ENCODE data around the gene BYSL.

The BYSL gene

DNA sequence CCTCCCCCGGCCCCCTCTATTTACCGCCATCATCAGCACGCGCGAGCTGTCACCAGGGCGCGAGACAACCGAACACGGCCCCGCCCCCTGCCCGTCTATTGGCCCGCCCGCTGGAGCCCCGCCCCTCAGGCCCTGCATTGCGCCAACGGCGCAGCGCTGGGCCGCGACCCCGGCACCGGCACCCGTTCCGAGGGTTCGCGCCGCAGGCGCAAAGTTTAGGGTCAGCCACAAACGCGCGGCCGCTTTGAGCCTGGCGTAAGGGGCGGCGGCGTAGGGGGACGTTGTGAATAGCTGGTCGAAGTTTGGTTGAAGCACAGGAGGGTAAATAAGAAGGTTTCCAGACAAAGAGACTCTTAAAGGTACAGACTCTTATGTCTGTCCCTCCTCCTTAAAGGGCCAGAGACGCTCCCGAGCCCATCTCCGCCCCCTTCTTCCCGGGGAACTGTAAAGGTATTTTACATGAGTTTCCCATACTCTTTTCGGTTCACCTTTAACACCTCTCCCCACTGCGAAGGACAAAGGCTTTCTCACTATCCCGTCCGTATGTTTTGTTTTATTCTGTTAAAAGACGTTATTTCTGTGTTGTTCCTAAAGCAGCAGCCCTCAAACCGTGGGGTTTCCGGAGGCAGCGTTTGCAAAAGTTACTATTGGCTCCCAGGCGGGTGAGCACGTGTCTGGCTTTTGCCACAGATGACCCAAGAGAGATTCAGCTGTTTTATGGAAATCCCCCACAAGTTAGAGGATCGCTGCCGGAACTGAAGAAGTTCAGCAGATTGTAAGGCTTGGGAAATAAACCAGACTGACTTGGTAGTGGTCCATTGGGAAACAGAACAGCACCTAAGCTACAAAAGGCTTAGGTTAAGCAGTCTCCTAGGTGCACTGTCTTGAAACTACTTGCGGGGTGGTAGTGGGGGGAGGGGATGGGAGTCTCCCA, 25.7 kb upstream of the BYSL start, which contains the start of gene USP49:
TSS of gene USP49 (minus strand) at position 76 of the 934 bp plus-strand sequence. CDS start 88,392 bp downstream, outside the sequence.
- no peak within 1 kb of the TSS for H3K27ac Mint-ChIP-seq
- no peak within 1 kb of the TSS for H3K4me3 Mint-ChIP-seq
- H3K27me3 Mint-ChIP-seq, result no peaks in the 10 kb centered on the region
- H3K9me3 Mint-ChIP-seq, result no peaks in the 10 kb centered on the region
- H3K4me1 Mint-ChIP-seq, result peaks cover 8% of the 10 kb centered on the region
- H3K36me3 Mint-ChIP-seq, result no peaks in the 10 kb centered on the region
- DNase-seq (ENCODE audit: low spot score in 2 of 2) (peak; percentile 83 to 88), ATAC-seq (ENCODE audit: low read depth) (peak; percentile 90)

DNA sequence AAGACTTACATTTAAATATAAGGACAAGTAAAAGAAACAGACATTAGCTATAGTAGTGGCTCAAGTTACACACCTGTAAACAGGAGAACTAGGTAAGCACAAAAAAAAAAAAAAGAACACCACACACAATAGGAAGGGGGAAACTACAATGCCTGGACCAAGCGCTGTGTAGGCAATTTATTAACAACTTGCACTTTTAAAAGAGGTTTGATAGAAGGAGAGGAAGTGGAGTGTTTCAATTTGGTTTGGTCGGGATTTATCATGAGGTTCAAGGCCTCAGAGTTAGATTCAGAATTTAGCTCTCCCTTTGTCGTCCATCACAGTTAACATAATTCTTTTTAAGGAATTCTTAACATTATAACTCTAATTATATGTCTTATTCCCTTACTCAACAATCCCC, 25.0 kb upstream of the BYSL start:
- Mint-ChIP-seq H3K4me3 (no peak overlapping the region), H3K36me3 (no peaks in the 10 kb centered on the region), H3K4me1 (peaks cover 8% of the 10 kb centered on the region), H3K9me3 (no peaks in the 10 kb centered on the region), H3K27ac (no peak overlapping the region), H3K27me3 (no peaks in the 10 kb centered on the region)
- DNase-seq (ENCODE audit: low spot score in 2 of 2) (no peak), ATAC-seq (ENCODE audit: low read depth) (no peak)

DNA sequence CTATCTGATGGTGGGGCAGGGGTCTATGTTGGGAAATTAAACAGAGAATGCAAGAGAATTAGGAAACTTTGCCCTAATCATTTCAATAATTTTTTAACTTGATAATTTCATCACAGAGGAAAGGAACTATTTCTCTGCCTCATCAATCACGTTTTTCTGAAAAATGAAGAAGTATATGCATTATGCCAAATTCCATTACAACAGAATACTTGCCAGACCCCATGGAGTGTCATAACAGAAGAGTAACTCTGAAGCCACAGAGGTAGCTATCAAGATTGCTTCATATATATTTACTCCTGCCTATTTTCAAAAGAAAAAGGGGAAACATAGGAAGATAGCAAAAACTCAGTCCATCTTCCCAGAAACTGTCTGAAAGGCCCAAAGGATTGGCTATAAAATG, 20.4 kb upstream of the BYSL start:
- DNase-seq (ENCODE audit: low spot score in 2 of 2), result no peak
- ATAC-seq (ENCODE audit: low read depth), result no peak
- H3K27me3 Mint-ChIP-seq, result no peaks in the 10 kb centered on the region
- H3K9me3 Mint-ChIP-seq, result no peaks in the 10 kb centered on the region
- peaks cover 5% of the 10 kb centered on the region for H3K4me1 Mint-ChIP-seq
- H3K4me3 Mint-ChIP-seq, result no peak overlapping the region
- peaks cover 11% of the 10 kb centered on the region for H3K36me3 Mint-ChIP-seq
- H3K27ac Mint-ChIP-seq, result peak overlapping the region; percentile 41

DNA sequence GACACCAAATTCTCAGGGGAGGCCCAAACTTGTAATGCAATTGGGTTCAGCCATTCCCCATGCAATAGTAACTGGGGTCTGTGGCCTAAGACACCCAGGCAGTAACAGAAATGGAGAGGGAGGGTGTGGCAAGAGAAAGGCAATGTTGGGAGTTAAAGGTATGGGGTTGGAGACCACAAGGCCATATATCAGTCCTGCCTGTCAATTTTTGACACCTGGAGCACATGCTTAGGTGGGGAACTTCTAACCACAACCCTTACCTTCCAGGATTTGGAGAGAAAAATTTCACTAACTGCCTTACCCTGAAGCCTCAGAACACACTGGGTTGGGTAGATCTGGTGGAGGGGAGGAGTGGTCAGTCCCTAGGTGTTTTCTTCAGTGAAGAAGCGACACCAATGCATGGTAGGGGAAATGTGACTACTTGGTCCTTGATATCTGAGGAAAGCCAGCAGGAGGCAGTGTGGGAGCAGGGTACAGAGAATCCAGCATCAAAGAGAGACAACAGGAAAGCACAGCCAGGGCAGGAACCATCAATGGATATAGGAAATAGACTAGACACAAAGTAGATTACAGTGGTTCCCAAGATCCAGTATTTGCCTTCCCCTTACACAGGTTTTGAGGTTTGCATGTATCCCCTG, 19.3 kb upstream of the BYSL start:
- Mint-ChIP-seq H3K27ac (no peak overlapping the region), H3K4me3 (no peak overlapping the region), H3K36me3 (peaks cover 14% of the 10 kb centered on the region), H3K27me3 (no peaks in the 10 kb centered on the region), H3K4me1 (no peaks in the 10 kb centered on the region), H3K9me3 (no peaks in the 10 kb centered on the region)
- DNase-seq (ENCODE audit: low spot score in 2 of 2) (no peak), ATAC-seq (ENCODE audit: low read depth) (peak; percentile 38)

DNA sequence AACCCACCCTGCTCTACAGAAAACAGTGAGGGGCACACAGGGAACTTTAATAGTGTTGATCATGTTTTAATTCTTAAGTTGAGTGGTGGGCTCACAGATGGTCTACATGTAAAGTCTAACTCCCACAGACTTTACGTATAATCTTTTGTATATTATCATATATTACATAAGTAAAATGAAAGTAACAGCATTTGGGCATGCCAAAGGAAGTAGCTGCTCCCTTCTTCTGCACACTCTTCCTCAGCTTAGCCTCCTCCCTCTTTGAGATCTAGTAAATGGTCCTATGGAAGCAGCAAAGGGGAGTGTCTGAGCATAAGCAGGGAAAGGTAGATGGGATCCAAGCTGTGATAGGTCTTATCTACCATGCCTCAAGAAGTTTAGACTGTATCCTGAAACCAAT, 11.6 kb upstream of the BYSL start:
- Mint-ChIP-seq H3K27me3 (no peaks in the 10 kb centered on the region), H3K4me1 (peaks cover 3% of the 10 kb centered on the region), H3K9me3 (no peaks in the 10 kb centered on the region), H3K4me3 (no peak overlapping the region), H3K27ac (peak overlapping the region; percentile 45), H3K36me3 (peaks cover 29% of the 10 kb centered on the region)
- no peak for ATAC-seq (ENCODE audit: low read depth)
- DNase-seq (ENCODE audit: low spot score in 2 of 2), result no peak

DNA sequence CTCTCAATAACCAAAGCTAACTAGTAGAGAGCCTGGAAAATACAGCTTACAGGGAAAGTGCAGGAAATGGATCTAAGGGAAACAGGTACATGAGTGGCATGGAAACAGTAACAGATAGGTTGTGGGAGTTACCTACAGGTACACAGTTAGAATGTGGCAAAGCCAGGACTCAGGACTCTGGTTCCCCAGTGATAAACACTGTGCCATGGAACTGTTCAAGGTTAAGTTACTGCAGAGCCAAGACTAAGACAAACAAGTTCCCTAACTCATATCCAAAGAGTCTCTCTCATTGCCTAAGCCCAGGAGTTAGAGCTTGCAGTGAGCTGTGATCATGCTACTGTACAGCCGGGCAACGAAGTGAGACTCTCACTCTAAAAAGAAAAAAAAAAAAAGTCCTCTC, 7.0 kb upstream of the BYSL start:
- H3K36me3 Mint-ChIP-seq, result peaks cover 13% of the 10 kb centered on the region
- ATAC-seq (ENCODE audit: low read depth) (no peak), DNase-seq (ENCODE audit: low spot score in 2 of 2) (no peak)
- H3K9me3 Mint-ChIP-seq, result no peaks in the 10 kb centered on the region
- H3K4me3 Mint-ChIP-seq, result no peak overlapping the region
- H3K4me1 Mint-ChIP-seq, result peaks cover 5% of the 10 kb centered on the region
- no peak overlapping the region for H3K27ac Mint-ChIP-seq
- no peaks in the 10 kb centered on the region for H3K27me3 Mint-ChIP-seq

DNA sequence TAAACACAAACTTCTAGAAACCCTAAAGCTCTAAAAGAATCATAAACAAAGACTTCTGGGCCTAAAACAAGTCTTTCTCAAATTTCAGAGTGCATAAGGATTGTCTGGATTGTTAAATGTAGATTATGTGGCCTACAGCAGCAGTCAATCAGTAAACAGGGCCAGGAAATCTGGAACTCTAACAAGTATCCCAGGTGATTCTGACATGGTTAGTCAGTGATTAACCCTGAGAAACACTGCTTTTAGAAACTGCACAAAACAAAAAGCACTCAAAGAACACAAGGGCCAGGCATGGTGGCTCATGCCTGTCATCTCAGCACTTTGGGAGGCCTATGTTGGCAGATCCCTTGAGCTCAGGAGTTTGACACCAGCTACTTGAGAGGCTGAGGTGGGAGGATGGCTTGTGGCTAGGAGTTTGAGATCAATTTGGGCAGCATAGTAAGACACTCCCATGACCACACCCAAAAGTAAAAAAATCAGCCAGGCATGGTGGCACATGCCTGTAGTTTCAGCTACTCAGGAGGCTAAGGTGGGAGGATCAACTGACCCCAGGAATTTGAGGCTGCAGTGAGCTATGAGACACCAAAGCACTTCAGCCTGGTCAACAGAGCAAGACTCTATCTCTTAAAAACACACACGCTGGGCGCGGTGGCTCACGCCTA, 6.3 kb upstream of the BYSL start:
- Mint-ChIP-seq H3K9me3 (no peaks in the 10 kb centered on the region), H3K27me3 (no peaks in the 10 kb centered on the region), H3K27ac (no peak overlapping the region), H3K4me1 (peaks cover 8% of the 10 kb centered on the region), H3K4me3 (no peak overlapping the region), H3K36me3 (peaks cover 13% of the 10 kb centered on the region)
- no peak for ATAC-seq (ENCODE audit: low read depth)
- DNase-seq (ENCODE audit: low spot score in 2 of 2), result no peak

DNA sequence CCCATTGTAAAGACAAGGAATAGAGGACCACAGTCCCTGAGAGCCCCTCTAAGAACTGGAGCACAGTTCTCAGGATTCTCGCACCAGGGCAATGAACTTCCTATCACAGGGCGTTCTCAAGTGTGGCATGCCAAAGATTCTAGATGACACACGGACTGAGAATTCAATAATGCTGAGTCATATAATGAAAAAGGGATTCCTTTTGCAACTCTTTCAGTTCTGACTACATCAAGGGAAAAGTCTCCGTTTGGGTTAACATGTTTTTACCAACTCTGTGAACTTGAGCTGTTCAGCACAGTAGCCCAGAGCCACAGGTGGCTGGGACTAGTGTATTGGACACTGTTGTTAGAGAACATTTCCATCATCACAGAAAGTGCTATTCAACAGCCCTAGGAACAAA, 3.8 kb upstream of the BYSL start:
- H3K9me3 Mint-ChIP-seq, result no peaks in the 10 kb centered on the region
- H3K4me1 Mint-ChIP-seq, result peaks cover 19% of the 10 kb centered on the region
- no peak overlapping the region for H3K4me3 Mint-ChIP-seq
- H3K27ac Mint-ChIP-seq, result no peak overlapping the region
- H3K36me3 Mint-ChIP-seq, result peaks cover 11% of the 10 kb centered on the region
- no peak for DNase-seq (ENCODE audit: low spot score in 2 of 2)
- no peaks in the 10 kb centered on the region for H3K27me3 Mint-ChIP-seq
- ATAC-seq (ENCODE audit: low read depth), result no peak

DNA sequence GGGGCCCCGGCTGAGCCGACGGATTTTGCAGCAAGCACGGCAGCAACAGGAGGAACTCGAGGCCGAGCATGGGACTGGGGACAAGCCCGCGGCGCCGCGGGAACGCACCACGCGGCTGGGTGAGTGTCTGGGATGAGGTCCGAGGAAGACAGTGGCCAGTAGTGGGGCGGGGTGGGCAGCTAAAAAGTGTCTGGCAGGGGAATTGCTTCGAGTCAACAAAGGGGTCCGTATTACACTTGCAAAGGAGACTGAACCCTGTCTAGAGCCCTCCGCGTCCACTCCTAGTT, 356 bp downstream of the BYSL start:
- no peak for ATAC-seq (ENCODE audit: low read depth)
- Mint-ChIP-seq H3K4me3 (peak overlapping the region; percentile 100), H3K27me3 (no peaks in the 10 kb centered on the region), H3K9me3 (no peaks in the 10 kb centered on the region), H3K4me1 (peaks cover 36% of the 10 kb centered on the region), H3K27ac (peak overlapping the region; percentile 99), H3K36me3 (peaks cover 5% of the 10 kb centered on the region)
- DNase-seq (ENCODE audit: low spot score in 2 of 2), result no peak

DNA sequence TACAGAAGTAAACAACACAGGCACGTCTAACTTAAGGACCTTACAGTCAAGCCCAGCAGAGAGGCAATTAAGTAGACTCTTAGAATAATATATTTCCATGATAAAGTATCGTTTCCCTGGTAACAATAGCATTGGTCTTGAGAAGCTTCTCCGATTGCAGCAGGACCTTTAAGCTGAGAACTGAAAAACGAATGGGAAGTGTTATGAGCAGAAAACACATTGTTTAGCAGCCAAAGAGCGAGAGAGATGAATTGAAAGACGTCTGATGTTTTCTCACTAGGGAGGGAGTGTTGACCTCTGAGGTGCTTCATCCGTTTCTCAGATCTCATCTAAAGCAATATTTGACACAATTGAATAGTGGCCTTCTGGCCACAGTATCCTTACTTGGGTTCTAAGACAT, 855 bp downstream of the BYSL start:
- Mint-ChIP-seq H3K27me3 (no peaks in the 10 kb centered on the region), H3K4me3 (peak overlapping the region; percentile 100), H3K36me3 (peaks cover 5% of the 10 kb centered on the region), H3K9me3 (no peaks in the 10 kb centered on the region), H3K27ac (peak overlapping the region; percentile 99), H3K4me1 (peaks cover 36% of the 10 kb centered on the region)
- DNase-seq (ENCODE audit: low spot score in 2 of 2), result no peak
- ATAC-seq (ENCODE audit: low read depth), result no peak

DNA sequence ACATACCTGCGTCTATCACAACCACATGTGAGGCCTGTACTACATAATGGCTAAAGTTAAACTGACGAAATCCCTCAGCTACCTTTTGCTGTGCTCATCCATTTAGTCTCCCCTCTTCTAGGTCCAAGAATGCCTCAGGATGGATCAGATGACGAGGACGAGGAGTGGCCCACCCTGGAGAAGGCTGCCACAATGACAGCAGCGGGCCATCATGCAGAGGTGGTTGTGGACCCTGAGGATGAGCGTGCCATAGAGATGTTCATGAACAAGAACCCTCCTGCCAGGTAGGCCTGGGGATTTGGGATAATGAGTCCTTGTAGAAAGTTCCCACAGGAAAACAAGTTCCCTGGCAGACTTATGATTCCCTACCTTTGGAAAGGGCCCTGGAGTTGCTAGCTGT, 6.0 kb downstream of the BYSL start:
- Mint-ChIP-seq H3K4me1 (peaks cover 28% of the 10 kb centered on the region), H3K4me3 (no peak overlapping the region), H3K9me3 (no peaks in the 10 kb centered on the region), H3K36me3 (peaks cover 15% of the 10 kb centered on the region), H3K27ac (no peak overlapping the region), H3K27me3 (no peaks in the 10 kb centered on the region)
- ATAC-seq (ENCODE audit: low read depth) (no peak), DNase-seq (ENCODE audit: low spot score in 2 of 2) (no peak)

DNA sequence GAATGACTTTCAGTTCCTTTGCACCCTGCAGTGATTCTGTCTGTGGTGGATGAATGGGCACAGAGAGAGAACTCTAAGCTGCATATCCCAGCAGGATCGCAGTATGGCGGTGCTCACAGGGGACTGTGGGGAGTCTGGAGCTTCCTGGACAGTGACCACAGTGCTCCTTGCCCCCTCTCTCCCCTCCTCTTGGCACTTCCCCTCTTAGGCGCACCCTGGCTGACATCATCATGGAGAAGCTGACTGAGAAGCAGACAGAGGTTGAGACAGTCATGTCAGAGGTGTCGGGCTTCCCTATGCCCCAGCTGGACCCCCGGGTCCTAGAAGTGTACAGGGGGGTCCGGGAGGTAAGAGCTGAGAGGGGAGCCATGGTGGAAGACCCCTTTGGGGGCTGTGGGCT, 8.6 kb downstream of the BYSL start:
- Mint-ChIP-seq H3K27ac (no peak overlapping the region), H3K4me1 (peaks cover 16% of the 10 kb centered on the region), H3K36me3 (peaks cover 24% of the 10 kb centered on the region), H3K27me3 (no peaks in the 10 kb centered on the region), H3K9me3 (no peaks in the 10 kb centered on the region), H3K4me3 (no peak overlapping the region)
- no peak for ATAC-seq (ENCODE audit: low read depth)
- no peak for DNase-seq (ENCODE audit: low spot score in 2 of 2)

DNA sequence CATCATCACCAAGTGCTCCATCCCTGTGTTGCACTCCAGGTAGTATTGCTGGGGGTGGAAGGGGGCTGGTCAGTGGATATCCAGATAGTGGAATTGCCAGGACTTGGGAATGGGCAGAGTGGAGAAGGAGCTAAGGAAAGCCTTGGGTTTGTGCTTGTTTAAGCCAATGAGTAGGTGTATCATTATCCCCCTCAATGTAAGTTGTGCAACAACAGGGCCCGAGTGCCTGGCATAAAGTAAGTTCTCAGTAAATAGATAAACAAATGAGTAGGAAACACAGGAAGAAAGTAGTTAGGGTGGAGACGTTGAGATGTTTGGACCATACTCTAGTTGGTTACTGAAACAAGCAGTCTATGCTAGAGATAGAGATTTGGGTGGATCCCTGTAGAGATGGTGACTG, 10.5 kb downstream of the BYSL start:
- Mint-ChIP-seq H3K27me3 (no peaks in the 10 kb centered on the region), H3K27ac (peak overlapping the region; percentile 28), H3K4me1 (peaks cover 19% of the 10 kb centered on the region), H3K9me3 (no peaks in the 10 kb centered on the region), H3K4me3 (no peak overlapping the region), H3K36me3 (peaks cover 22% of the 10 kb centered on the region)
- ATAC-seq (ENCODE audit: low read depth) (no peak), DNase-seq (ENCODE audit: low spot score in 2 of 2) (no peak)

DNA sequence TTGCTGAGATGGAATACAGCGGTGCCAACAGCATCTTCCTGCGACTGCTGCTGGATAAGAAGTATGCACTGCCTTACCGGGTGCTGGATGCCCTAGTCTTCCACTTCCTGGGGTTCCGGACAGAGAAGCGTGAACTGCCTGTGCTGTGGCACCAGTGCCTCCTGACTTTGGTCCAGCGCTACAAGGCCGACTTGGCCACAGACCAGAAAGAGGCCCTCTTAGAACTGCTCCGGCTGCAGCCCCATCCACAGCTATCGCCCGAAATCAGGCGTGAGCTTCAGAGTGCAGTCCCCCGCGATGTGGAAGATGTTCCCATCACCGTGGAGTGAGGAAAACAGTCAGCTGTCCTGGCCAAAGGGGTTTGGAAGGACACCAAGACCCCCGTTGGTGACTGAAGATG, 11.1 kb downstream of the BYSL start:
- Mint-ChIP-seq H3K27ac (no peak overlapping the region), H3K27me3 (no peaks in the 10 kb centered on the region), H3K9me3 (no peaks in the 10 kb centered on the region), H3K4me1 (peaks cover 21% of the 10 kb centered on the region), H3K4me3 (no peak overlapping the region), H3K36me3 (peaks cover 22% of the 10 kb centered on the region)
- ATAC-seq (ENCODE audit: low read depth), result no peak
- DNase-seq (ENCODE audit: low spot score in 2 of 2), result no peak

Measured in memory B cell (primary cell).